Right lobe of liver (tissue), 6 donors: Measurements from ENCODE around the gene ADAMTS16. TPM values are rescaled to one million over a fixed set of nuclear protein-coding genes. Genes with fewer than 3 reads are reported as not detected.

Experiments
- ATAC-seq, 4 donors: fragments of 200-7000 bp; cut with Tn5 transposase; one replicate each; pipeline ENCODE4 v1.9.1; 2020; ENCODE audit warnings: mild to moderate bottlenecking in 4 of 4, moderate library complexity in 4 of 4
- DNase-seq, 3 donors: peaks; one replicate each; pipeline ENCODE4 v3.0.0-alpha.2; 2020
- H3K27ac ChIP-seq, 3 donors: fragments of 200-600 bp; one replicate each; pipeline ENCODE4 v1.8.0; 2022
- H3K27me3 ChIP-seq, 2 donors: fragments of 200-600 bp; one replicate each; pipeline ENCODE4 v1.8.0; 2022
- H3K36me3 ChIP-seq, 4 donors: fragments of 200-600 bp; sonication (generic) in 1 of 4; one replicate each; pipeline versions ENCODE4 v1.5.1 to v1.8.0; 2017 to 2022; ENCODE audit warnings: control low read depth in 1 of 4
- H3K4me1 ChIP-seq, 4 donors: fragments of 200-600 bp; sonication (generic) in 1 of 4; one replicate each; pipeline versions ENCODE4 v1.5.1 to v1.8.0; 2017 to 2022; ENCODE audit warnings: control low read depth in 1 of 4
- H3K4me3 ChIP-seq, 3 donors: fragments of 200-600 bp; one replicate each; pipeline ENCODE4 v1.8.0; 2022
- H3K9me3 ChIP-seq, 4 donors: fragments of 200-600 bp; sonication (generic) in 1 of 4; one replicate each; pipeline versions ENCODE4 v1.5.1 to v1.8.0; 2017 to 2022; ENCODE audit warnings: control low read depth in 1 of 4
- CTCF ChIP-seq, 4 donors: fragments of 200-600 bp in 3 of 4; fragments of 450-650 bp in 1 of 4; IDR thresholded peaks; one replicate each; pipeline versions ENCODE4 v1.5.1 to v1.8.0; 2016 to 2022; ENCODE audit warnings: antibody characterized with exemption in 4 of 4, mild to moderate bottlenecking in 2 of 4
- POLR2A ChIP-seq: fragments of 450-650 bp; IDR thresholded peaks from one replicate; pipeline ENCODE4 v1.6.1; 2017; ENCODE audit warnings: antibody characterized with exemption, mild to moderate bottlenecking
- WGBS: methylation state at CpG from one replicate; pipeline ENCODE4 v1.1.6; 2018; ENCODE audit warnings: low coverage, low lambda C conversion rate; ENCODE audit not compliant: insufficient coverage; ENCODE audit errors: missing lambda C conversion rate; 5-methylcytosine and 5-hydroxymethylcytosine counted together
- intact Hi-C, 2 donors: fragments of 100-400 bp; cut with DNase I; formaldehyde crosslinking; loops; one replicate each; pipeline versions ENCODE4 v1.11.2 to v1.14.1; 2022
- total RNA-seq, 6 experiments: library from RNA; depleted of rRNA in 2 of 6; stranded (reverse); fragments of >200 nt in 2 of 6; fragmentation: NEBNext Ultra II Directional in 3 of 6; extraction: Animal tissue kit (Norgen Biotek cat#: 25700) in 3 of 6; gene quantifications; one replicate each; pipeline versions ENCODE4 v1.1.0 to v1.2.4, GENCODE V29; 2016 to 2023
- donor health status: DM: no; HTN: yes; CAD: no.
- donor health status: DM: no; HTN: no; CAD: no.
- donor health status: DM: no; HTN: no; CAD: no.
- donor health status: DM: no; HTN: yes; CAD: no.
- donor health status: DM: no; HTN: yes; CAD: no.

Gene ADAMTS16
- total RNA-seq, 6 experiments from 2014 or later = not detected

GRCh38 chr5:5145651-5146529 is 5.8 kb downstream of the ADAMTS16 start:
- H3K27me3 ChIP-seq = peaks cover 0 to 5% of the 10 kb centered on the region in 2 donors
- 90% methylated on average over 17 of the region's 18 CpGs for WGBS
- no peak overlapping the region for H3K4me3 ChIP-seq
- ATAC-seq (no peak), DNase-seq (no peak)
- H3K27ac ChIP-seq = no peak overlapping the region
- intact Hi-C loops = loop anchor here in 1 of 2 donors (10.0 kb wide), 1 partner anchor 269 kb away; no protein-coding TSS in a partner anchor
- TF ChIP-seq POLR2A = no peak
- TF ChIP-seq CTCF (IDR thresholded peaks at IDR 0.05) = no peak
- H3K9me3 ChIP-seq = no peaks in the 10 kb centered on the region
- peaks cover 0 to 7% (median 2%) of the 10 kb centered on the region in 4 donors for H3K4me1 ChIP-seq
- no peaks in the 10 kb centered on the region for H3K36me3 ChIP-seq

GRCh38 chr5:5146530-5147160 is 6.5 kb downstream of the ADAMTS16 start:
- DNase-seq (no peak), ATAC-seq (no peak)
- TF ChIP-seq POLR2A (no peak), CTCF (IDR thresholded peaks at IDR 0.05) (no peak)
- intact Hi-C loops = loop anchor here in 1 of 2 donors (10.0 kb wide), 1 partner anchor 268 kb away; no protein-coding TSS in a partner anchor
- Histone ChIP-seq H3K9me3 (no peaks in the 10 kb centered on the region), H3K4me1 (no peaks in the 10 kb centered on the region), H3K36me3 (no peaks in the 10 kb centered on the region), H3K27ac (no peak overlapping the region), H3K27me3 (no peaks in the 10 kb centered on the region), H3K4me3 (no peak overlapping the region)
- 81% methylated on average over 10 of the region's 11 CpGs for WGBS

GRCh38 chr5:5149154-5149553 is 9.0 kb downstream of the ADAMTS16 start:
- Histone ChIP-seq H3K9me3 (no peaks in the 10 kb centered on the region), H3K27me3 (no peaks in the 10 kb centered on the region), H3K27ac (no peak overlapping the region), H3K4me3 (no peak overlapping the region), H3K4me1 (no peaks in the 10 kb centered on the region), H3K36me3 (no peaks in the 10 kb centered on the region)
- no peak for DNase-seq
- 77% methylated on average over 1 of the region's 1 CpG for WGBS
- TF ChIP-seq CTCF (IDR thresholded peaks at IDR 0.05) (no peak), POLR2A (no peak)
- no peak for ATAC-seq
- intact Hi-C loops = loop anchor here in 1 of 2 donors (10.0 kb wide), 1 partner anchor 266 kb away; no protein-coding TSS in a partner anchor

DNA sequence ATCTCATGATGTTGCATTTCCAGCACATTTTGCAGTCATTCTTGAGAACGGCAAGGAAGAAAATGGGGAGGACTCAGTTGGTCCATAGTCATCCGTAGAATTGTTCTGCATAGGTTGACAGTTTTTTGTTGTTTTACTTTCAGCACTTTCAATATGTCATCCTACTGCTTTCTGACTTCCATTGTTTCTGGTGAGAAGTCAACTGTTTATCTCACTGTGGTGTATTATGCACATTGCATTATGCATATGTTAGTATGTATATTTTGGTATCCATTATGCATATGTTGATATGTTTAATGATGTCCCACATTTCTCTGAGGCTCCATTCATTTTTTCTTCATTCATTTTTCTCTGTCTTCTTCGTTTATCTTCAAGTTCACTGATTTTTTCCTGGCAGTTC is 10.5 kb downstream of the ADAMTS16 start:
- Histone ChIP-seq H3K27me3 (no peaks in the 10 kb centered on the region), H3K36me3 (no peaks in the 10 kb centered on the region), H3K27ac (no peak overlapping the region), H3K4me3 (no peak overlapping the region), H3K9me3 (no peaks in the 10 kb centered on the region), H3K4me1 (no peaks in the 10 kb centered on the region)
- DNase-seq = no peak
- no peak for ATAC-seq
- intact Hi-C loops = no loop called here
- WGBS = 69% methylated on average over 3 of the region's 3 CpGs
- TF ChIP-seq POLR2A (no peak), CTCF (IDR thresholded peaks at IDR 0.05) (no peak)
